GM19238 (cell line): Measurements from ENCODE around the gene ECE1.

Experiments
- DNase-seq: peaks from one replicate; pipeline ENCODE4 v3.0.0; 2011; ENCODE audit warnings: low spot score; ENCODE audit not compliant: insufficient read length

Gene ECE1

GRCh38 chr1:21289700-21290545, at the start of gene ECE1:
Gene ECE1, minus strand, starts transcription at chr1:21290463. Its CDS starts 49 bp downstream, at chr1:21290414.
- no peak for DNase-seq

DNA sequence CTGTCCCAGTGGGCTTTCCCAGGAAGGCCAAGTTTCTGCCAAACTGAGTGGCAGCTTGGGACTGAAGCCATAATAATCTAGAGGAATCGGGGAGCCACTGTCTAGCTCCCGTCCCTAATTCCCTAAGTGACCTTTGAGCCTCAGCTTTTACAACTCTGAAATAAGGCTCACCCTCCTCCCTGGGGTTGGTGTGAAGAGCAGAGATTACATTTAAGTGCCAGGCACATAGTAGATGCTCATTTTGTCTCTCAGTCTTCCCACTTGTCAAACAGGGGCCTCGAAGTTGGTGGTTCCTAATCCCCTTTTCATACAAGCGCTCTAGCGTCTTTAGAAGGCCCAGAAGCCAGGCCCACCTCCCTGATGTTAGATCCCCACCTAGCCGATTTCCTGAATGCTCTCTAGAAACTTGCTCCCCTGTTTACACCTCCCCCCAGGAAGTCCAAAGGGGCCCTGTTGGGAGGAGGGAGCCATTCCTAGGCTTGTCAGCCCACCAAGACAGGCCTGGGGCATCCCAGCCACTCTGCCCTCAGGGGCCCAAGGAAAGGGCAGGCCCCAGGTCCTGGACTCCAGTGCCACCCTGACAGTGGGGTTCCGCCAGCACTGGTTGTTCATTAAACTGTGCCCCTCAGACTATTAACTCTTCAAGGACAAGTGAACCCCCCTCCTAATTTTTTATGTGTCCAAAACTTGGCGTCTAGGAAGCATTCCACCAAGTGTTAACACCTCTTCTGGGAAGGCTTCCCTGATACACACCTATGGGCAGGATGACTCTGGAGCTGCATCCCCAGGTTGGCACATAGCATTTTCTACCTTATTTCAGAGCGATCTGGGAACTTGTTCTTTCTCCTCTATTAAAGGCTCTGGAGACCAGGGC, 49.3 kb upstream of the ECE1 start:
- no peak for DNase-seq

DNA sequence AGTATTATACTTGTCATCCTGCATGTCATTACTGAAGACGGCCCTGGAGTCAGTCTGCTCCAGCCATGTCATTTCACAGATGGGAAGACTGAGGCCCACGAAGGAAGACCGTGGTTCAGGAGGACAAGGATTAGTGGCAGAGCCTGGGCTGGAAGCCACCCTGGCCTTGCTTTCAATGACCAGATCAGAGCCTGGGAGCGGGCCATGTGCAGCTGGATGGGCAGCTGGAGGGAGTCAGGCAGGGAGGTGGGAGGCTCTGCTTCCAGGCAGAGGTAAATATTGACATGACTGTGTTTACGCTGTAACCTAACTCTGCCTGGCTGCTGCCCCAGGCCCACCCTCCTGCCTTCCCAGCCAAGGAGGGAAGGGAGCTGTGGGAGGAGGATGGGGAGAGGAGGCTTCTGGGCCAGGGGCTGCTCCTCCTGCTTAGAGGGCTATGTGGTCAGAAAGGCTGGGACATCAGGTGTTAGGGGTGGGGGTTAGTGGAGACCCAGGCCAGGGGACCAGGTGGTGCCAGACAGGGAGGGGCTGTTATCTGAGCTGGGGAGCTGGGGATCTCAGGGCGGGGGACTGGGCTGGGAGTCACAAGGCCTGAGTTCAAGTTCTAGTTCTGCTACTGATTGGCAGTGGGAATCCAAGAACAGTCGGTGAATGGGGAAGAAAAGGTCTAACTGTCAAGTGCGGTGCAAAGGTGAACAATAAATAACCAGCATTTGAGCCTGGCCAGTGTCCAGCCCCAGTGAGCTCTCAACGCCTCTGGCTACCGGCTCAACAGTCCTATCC, 48.5 kb upstream of the ECE1 start:
- no peak for DNase-seq

GRCh38 chr1:21337928-21338572, 47.8 kb upstream of the ECE1 start:
- DNase-seq: no peak

DNA sequence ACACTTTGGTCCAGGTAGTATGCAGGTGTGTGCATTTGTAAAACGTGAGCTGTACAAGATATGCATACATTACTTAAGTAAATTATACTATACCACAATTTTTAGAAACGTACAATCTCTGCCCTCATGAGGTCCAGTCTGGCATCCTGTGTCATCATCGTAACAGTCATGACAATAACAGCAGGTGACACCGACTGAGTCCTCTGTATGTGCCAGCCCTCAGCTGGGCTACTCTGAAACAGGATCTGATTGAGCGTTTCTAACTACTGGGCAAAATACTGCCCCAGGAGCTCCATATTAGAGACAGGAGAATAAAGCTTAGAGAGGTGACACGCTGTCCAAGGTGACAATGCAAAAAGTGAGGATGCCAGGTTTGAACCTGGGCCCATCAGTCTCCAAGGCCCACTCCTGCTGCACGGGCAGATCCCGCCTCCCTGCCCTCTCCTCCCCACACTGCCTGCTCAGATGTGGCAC, 47.2 kb upstream of the ECE1 start:
- DNase-seq: no peak

GRCh38 chr1:21337010-21337437, 46.8 kb upstream of the ECE1 start:
- DNase-seq: no peak

- no peak for DNase-seq
Measured at GRCh38 chr1:21335750-21336224, 45.5 kb upstream of the ECE1 start.

DNA sequence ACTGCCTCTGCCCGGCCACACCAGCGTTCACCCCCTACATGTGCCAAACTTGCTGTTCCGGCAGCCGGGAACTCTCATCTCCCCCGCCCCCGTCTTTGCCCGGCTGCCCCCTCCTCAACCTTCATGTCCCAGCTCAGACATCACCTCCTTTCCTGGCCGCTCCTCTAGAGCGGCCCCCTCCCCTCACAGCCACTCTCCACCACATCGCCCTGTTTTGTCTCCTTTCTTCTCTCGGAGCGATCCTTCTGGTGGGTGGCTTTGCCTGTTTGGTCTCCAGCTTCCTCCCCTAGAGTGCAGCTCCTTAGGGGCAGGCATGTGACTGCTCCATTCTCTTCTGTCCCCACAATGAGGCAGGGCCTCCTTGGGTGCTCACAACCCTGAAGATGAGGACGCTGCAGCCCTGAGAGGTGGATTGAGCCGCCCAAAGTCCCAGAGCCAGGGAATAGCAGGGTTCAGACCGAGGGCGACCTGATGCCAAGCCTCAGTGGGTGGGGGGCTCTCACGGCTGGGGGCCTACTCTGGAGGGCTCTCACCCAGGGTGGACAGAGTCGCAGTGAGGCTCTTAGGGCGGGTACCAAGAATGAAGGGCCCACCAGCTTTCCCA, 44.9 kb upstream of the ECE1 start:
- no peak for DNase-seq

DNA sequence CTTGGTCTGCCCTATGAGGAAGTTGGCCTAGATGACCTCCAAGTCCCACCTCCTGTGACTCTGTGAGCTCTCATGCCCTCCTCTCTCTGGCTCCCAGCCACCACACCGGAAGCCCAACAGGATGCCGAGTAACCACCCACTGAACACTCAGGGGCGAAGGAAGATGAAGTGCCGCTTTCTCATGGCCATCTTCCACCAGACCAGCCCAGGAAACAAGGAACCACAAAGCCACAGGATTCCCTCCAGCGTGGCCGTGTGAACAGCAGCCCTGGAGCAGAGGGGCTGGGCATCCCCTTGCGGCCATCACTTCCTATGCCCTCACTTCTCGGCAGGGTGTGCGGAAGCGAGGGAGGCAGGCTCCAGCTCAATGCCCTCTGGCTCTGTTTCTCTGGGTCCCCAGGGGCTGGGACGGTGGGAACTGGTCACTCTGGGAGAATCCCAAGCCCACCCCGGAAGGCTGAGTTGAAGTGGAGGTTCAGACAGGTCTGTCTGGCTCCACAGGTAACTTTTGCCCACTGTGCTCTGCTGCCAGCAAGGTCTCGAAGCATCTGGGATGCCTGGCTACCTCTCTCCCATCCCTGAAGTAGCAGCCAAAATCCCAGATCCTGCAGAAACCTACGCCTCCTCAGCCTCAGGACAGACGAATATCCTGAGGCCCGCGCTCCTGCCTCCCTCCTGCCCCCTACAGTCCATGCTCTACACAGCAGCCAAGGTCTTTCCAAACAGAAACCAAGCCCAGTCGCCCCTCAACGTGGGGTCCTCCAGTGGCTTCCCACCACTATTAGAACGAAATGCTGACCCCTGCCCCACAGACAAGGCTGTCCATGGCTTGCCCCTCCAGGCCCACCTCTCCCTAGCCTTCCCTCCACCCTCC, 44.2 kb upstream of the ECE1 start:
- DNase-seq: peak; percentile 71

- DNase-seq: no peak
Measured at GRCh38 chr1:21333824-21334213, 43.6 kb upstream of the ECE1 start.

DNA sequence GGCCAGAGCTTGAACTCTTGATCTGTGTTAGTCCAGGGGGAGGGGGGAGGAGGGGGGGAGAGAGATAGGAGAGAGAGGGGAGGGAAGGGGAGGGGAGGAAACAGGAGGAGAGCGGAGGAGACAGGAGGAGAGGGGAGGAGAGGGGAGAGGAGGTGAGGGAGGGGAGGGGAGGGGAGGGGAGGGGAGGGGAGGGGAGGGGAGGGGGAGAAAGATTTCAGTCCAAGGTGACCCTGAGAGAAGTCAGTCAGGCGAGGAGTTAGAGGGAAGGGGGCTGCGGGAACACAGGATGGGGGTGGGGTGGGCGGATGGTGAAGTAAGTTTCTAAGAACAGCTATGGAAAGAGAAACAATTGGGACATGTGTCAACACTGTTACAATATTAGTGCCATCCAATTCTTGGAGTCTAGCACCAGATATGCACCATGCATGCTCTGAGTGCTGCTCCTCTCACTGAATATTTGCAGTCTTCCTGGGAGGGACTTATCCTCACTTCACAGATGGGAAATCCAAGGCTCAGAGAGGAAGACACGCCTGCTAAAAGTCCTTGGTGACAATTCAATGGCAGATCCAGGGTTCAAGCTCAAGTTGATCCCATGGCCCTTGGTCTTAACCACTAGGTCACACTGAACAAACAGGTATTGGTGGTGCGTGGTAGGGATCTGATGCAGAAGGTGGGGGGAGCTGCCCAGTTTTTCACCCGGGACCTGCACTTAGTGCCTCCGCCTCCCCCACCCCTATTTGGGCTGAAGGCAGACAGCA, 42.5 kb upstream of the ECE1 start:
- DNase-seq: no peak

GRCh38 chr1:21331752-21332478, 41.7 kb upstream of the ECE1 start:
- DNase-seq: no peak

DNA sequence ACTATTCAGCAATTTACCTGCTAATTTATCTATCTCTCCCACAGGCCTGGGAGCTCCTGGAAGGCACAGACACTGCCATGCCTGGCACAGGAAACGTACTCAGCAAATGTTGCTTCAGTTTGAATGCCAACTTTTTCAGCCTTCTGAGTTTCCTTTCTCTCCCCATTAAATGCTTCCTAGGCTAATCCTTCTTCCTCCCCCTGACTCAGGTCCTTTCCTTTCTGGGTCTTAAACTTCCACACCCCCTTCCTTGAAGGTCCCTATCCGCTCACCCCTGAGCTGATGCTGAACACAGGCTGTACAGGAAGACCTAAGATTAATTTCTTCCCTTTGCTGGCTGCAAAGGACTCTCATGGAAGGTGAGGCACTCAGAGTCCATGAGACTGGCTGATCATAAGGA, 40.3 kb upstream of the ECE1 start:
- no peak for DNase-seq

DNA sequence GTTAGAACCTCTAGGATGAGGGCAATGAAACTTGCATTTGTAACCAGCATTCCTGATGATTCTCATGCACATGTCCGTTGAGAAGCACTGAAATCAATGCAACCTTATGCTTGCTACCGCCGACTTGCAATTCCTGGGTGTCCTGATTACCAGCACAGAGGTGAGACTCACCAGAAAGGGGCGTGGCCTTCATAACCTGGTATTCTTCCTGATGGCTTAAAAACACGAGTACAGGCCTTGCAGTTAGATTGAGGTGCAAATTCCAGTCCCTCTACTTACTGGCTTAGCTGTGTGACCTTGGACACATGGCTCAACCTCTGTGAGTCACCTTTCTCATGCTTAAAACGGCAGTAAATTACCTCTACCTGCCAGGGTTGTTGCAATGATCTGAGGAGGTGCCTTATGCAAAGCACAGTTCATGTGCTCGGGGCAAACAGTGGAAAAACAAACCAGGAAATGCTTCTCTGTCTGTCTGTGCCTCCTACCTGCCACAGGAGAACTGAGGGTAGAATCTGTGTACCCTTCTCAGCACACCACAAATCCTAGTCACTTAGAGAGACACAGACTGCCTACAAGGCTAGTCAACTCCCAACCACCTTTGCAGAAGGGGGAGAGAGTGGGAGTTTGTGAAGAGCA, 39.1 kb upstream of the ECE1 start:
- no peak for DNase-seq

DNA sequence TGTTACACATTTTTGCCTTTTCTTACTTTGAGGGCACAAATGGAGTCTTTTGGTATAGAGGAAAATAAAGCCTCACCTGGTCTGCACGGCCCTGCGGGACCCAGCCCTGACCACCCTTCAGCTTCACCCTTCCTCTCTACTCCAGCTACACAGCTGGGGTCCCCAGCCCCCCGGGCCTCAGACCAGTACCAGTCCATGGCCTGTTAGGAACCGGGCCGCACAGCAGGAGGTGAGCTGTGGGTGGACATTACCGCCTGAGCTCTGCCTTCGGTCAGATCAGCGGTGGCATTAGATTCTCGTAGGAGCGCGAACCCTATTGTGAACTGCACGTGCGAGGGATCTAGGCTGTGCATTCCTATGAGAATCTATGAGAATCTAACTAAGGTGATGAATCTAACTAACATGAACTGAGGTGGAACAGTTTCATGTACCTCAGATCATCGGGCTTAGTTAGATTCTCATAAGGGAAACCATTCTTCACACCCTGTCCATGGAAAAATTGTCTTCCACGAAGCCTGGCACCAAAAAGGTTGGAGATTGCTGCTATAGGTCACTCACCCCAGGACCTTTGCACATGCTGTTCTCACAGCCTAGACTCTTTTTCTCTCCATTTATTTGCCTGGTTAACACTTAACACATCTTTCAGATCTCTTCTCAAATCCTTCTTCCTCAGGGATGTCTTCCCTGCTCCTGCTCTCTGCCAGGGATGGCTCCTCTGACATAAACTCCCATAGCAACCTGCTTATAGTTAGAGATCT, 37.5 kb upstream of the ECE1 start:
- no peak for DNase-seq

DNA sequence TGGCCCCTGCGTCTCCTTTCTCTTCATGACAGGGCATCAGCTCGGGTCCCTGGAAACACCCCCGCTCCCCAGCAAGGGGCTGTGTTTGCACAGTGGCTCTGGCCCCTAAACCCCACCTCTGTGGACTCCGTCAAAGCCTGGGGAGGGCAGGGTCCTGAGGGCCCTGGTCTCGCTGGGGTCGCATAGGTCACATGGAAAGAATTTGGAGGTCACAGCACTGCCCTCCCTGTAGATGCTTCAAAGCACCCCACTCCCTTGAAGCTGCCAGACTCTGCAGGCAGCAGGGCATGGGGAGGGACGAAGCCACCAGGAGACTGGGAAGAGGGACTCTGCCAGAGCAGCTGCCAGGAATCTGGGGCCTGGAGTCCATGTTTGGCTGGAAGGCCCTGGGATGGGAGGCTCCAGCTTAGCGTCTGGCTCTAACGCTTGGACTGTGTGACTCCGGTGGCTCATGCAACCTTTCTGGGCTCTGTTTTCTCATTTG, 36.6 kb upstream of the ECE1 start:
- DNase-seq: no peak
